GM18498 (cell line): ENCODE data around the gene CADM1.

Source experiments
- ATAC-seq: cut with Tn5 transposase; IDR thresholded peaks from one replicate; pipeline ENCODE4 v1.9.1; 2021; ENCODE audit warnings: mild to moderate bottlenecking, moderate library complexity; ENCODE audit not compliant: unreplicated experiment

Gene CADM1

GRCh38 chr11:115504276-115505158 is at the start of gene CADM1:
Gene CADM1 (minus strand): TSS chr11:115504415.
- ATAC-seq, result no peak

- no peak for ATAC-seq
Measured at GRCh38 chr11:115552773-115553438, 48.7 kb upstream of the CADM1 start.

- no peak for ATAC-seq
Measured at GRCh38 chr11:115552151-115552772, 48.0 kb upstream of the CADM1 start.

GRCh38 chr11:115550291-115551059 is 46.3 kb upstream of the CADM1 start:
- ATAC-seq, result no peak

GRCh38 chr11:115548878-115549528 is 44.8 kb upstream of the CADM1 start:
- no peak for ATAC-seq

GRCh38 chr11:115545581-115546210 is 41.5 kb upstream of the CADM1 start:
- ATAC-seq, result no peak

GRCh38 chr11:115544422-115544948 is 40.3 kb upstream of the CADM1 start:
- ATAC-seq, result no peak

- no peak for ATAC-seq
Measured at GRCh38 chr11:115541518-115541917, 37.3 kb upstream of the CADM1 start.

GRCh38 chr11:115539844-115540243 is 35.6 kb upstream of the CADM1 start:
- ATAC-seq, result no peak

- no peak for ATAC-seq
Measured at GRCh38 chr11:115535781-115536180, 31.6 kb upstream of the CADM1 start.

- ATAC-seq, result no peak
Measured at GRCh38 chr11:115530752-115531151, 26.5 kb upstream of the CADM1 start.

GRCh38 chr11:115528225-115528624 is 24.0 kb upstream of the CADM1 start:
- no peak for ATAC-seq

GRCh38 chr11:115527534-115528125 is 23.4 kb upstream of the CADM1 start:
- ATAC-seq, result no peak

- ATAC-seq, result no peak
Measured at GRCh38 chr11:115525531-115526006, 21.4 kb upstream of the CADM1 start.

GRCh38 chr11:115524572-115524971 is 20.4 kb upstream of the CADM1 start:
- no peak for ATAC-seq

- no peak for ATAC-seq
Measured at GRCh38 chr11:115523727-115524399, 19.6 kb upstream of the CADM1 start.

GRCh38 chr11:115522302-115522701 is 18.1 kb upstream of the CADM1 start:
- no peak for ATAC-seq

- ATAC-seq, result no peak
Measured at GRCh38 chr11:115521825-115522224, 17.6 kb upstream of the CADM1 start.
